ENCODE data around the gene EZH2.

The EZH2 gene

DNA sequence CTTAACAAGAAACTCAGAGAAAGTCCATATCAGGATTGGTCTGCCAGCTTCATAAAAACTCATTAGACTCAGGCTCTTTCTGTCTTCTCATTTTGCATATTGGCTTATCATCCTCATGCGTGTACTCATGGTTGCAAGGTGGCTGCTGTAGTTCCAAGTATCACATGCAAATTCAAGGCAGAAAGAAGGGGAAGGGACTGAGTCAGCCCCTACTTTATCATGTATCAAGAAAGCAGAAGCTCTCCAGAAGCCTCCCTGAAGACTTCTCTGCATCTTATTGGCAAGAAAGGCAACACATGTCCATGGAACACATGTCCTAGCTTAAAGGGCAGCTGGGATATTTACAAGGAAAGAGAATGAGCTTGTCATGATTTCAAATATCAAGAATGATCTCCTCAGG is 19.4 kb upstream of the EZH2 start:
- DNase-seq (ENCODE audit: low read depth) = no peak
- H3K4me3 ChIP-seq (ENCODE audit: low read depth, low read length) = no peak overlapping the region
- TF ChIP-seq, protein P1, sequence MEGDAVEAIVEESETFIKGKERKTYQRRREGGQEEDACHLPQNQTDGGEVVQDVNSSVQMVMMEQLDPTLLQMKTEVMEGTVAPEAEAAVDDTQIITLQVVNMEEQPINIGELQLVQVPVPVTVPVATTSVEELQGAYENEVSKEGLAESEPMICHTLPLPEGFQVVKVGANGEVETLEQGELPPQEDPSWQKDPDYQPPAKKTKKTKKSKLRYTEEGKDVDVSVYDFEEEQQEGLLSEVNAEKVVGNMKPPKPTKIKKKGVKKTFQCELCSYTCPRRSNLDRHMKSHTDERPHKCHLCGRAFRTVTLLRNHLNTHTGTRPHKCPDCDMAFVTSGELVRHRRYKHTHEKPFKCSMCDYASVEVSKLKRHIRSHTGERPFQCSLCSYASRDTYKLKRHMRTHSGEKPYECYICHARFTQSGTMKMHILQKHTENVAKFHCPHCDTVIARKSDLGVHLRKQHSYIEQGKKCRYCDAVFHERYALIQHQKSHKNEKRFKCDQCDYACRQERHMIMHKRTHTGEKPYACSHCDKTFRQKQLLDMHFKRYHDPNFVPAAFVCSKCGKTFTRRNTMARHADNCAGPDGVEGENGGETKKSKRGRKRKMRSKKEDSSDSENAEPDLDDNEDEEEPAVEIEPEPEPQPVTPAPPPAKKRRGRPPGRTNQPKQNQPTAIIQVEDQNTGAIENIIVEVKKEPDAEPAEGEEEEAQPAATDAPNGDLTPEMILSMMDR (IDR thresholded peaks at IDR 0.05; ENCODE audit: low read depth, low read length, missing control alignments) = no peak

DNA sequence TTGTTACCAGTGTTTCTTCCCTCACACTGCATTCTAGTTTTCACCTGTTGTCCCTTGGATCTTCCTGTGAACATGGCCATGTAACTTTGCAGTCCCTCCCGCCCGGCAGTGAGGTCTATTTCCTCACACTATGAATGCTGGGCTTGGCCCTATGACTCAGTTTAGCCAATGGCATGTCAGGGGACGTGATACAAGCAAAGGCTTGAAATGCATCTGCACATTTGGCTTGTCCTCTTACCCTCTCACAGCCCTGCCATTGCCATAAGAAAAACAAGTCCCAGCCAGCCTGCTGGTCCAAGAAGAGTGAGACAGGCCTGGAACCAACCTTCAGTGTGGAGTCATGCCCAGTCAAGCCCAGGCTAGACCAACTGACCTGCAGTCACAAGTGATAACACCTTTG is 17.1 kb upstream of the EZH2 start:
- H3K4me3 ChIP-seq (ENCODE audit: low read depth, low read length) = no peak overlapping the region
- no peak for DNase-seq (ENCODE audit: low read depth)
- TF ChIP-seq, protein P1 (IDR thresholded peaks at IDR 0.05; ENCODE audit: low read depth, low read length, missing control alignments) = no peak

DNA sequence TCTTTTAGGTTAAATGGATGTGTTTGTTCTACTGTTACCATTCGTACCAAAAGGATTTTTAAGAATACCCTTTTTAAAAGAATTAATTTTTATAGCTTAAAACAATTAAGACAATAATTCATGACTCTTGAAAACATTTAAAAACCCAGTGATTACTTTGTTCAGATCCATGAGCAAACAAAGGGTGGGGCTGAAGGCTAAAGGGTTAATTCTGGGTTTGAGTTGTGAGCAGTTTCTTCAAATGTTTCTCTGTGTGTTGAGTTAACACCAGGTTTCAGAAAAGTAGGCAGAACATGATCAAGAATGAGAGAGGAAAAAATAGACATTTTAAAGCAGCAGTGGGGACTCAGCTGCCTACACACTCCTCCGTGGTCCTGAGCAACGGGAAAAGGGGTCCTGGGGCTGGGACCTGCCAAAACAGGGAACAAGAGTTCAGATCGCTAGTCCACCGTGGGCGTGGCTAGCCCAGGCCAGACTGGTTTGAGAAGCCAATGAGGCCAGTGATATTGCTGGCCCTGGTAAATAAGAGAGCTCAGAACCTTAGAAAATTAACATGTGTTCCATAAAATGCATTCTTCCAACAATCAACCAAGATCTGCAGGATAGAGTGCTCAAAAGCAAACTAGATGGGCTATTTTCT is 14.9 kb upstream of the EZH2 start:
- TF ChIP-seq, protein P1 (IDR thresholded peaks at IDR 0.05; ENCODE audit: low read depth, low read length, missing control alignments) = no peak
- H3K4me3 ChIP-seq (ENCODE audit: low read depth, low read length) = no peak overlapping the region
- DNase-seq (ENCODE audit: low read depth) = no peak

DNA sequence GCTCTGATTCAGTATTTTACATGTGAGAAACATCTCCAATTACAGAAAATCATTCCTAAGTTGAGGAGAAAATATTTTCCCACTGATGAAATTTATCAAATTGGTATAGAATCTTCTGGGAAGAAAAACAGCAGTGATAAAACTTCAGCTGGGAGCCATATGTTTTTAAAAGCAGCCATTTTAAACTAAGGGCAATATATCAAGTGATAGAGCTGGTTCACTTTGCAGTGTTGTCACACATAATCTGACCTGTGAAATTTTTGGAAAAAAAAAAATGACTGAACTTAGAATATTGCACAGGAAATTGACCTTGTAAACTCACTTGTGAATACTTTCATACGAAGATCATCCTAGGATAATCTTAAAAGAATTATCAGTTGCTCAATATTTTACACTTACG is 10.5 kb upstream of the EZH2 start:
- DNase-seq (ENCODE audit: low read depth) = no peak
- H3K4me3 ChIP-seq (ENCODE audit: low read depth, low read length) = no peak overlapping the region
- TF ChIP-seq, protein P1 (IDR thresholded peaks at IDR 0.05; ENCODE audit: low read depth, low read length, missing control alignments) = no peak

DNA sequence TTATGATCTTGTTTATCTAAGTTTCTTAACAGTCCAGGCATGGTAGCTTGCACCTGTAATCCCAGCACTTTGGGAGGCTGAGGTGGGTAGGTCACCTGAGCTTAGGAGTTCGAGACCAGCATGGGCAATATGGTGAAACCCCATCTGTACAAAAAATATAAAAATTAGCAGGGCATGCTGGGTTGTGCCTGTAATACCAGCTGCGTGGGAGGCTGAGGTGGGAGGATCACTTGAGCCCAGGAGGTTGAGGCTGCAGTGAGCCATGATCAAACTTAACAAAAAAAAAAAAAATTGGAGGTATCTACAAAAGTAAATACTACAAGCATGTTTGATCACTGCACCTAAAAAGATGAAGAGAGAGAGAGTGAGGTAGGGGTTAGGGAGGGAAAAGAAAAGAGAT is 9.0 kb upstream of the EZH2 start:
- TF ChIP-seq, protein P1 (IDR thresholded peaks at IDR 0.05; ENCODE audit: low read depth, low read length, missing control alignments) = no peak
- DNase-seq (ENCODE audit: low read depth) = no peak
- H3K4me3 ChIP-seq (ENCODE audit: low read depth, low read length) = no peak overlapping the region

DNA sequence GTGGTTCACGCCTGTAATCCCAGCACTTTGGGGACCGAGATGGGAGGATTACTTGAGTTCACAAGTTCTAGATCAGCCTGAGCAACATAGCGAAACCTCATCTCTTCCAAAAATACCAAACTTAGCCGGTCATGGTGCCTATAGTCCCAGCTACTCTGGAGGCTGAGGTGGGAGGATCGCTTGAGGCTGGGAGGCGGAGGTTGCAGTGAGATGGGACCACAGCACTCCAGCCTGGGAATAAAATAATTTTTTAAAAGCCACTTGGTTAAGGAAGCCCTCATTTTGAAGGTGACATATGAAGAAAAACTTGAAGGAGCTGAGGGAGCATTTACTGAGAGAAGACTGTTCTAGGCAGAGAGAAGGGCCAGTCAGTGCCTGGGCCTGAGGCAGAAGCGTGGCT is 4.2 kb upstream of the EZH2 start:
- no peak overlapping the region for H3K4me3 ChIP-seq (ENCODE audit: low read depth, low read length)
- TF ChIP-seq, protein P1 (IDR thresholded peaks at IDR 0.05; ENCODE audit: low read depth, low read length, missing control alignments) = no peak
- no peak for DNase-seq (ENCODE audit: low read depth)

DNA sequence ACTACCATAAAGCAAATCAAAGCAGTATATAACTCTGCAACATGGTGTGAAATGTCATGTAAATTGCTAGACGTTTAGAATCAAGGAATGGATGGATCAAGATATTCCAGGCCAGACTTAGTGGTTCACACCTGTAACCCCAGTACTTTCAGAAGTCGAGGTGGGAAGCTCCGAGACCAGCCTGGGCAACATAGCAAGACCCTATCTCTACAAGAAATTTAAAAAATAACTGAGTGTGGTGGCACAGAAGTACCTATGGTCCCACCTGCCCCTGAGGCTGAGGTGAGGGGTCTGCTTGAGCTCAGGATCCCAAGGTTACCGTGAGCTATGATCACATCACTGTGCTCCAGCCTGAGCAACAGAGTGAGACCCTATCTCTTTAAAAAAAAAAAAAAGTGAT is 2.8 kb upstream of the EZH2 start:
- DNase-seq (ENCODE audit: low read depth) = no peak
- TF ChIP-seq, protein P1 (IDR thresholded peaks at IDR 0.05; ENCODE audit: low read depth, low read length, missing control alignments) = no peak

More for the DNA sequence above, 2.8 kb upstream of the EZH2 start:
- no peak overlapping the region for H3K4me3 ChIP-seq (ENCODE audit: low read depth, low read length)

All from GM12864 (cell line).